Activated B cell treated with CpG ODN at 0.5 μM for 24 hours (primary cell): Measurements from ENCODE around the gene PATL2. TPM values are rescaled to one million over a fixed set of nuclear protein-coding genes. Genes with fewer than 3 reads are reported as not detected.
"Not testable (repeated sequence)": the region's sequence is repeated elsewhere in the genome, so short reads cannot be mapped to it uniquely, and the experiment has no call there.

Source experiments
- ATAC-seq: fragments of 200-7000 bp; cut with Tn5 transposase; one replicate; pipeline ENCODE4 v1.10.0; 2021; ENCODE audit warnings: low read depth, mild to moderate bottlenecking, moderate library complexity
- CTCF ChIA-PET: fragments of 350-600 bp; sonication (Branson Sonifier 250); formaldehyde crosslinking; loops from one replicate; lab custom pipeline; 2021; ENCODE audit warnings: antibody characterized with exemption; lab: Charles Lee
- POLR2A ChIA-PET: fragments of 350-600 bp; sonication (Branson Sonifier 250); formaldehyde crosslinking; loops from one replicate; lab custom pipeline; 2021; ENCODE audit warnings: antibody characterized with exemption; lab: Charles Lee
- DNase-seq: peaks from one replicate; pipeline ENCODE4 v3.0.0; 2022
- H3K27ac Mint-ChIP-seq: one replicate; pipeline ENCODE4 v1.8.0; 2020; ENCODE audit warnings: mixed read lengths
- H3K27me3 Mint-ChIP-seq: one replicate; pipeline ENCODE4 v1.8.0; 2021; ENCODE audit warnings: mixed read lengths
- H3K36me3 Mint-ChIP-seq: one replicate; pipeline ENCODE4 v1.8.0; 2021; ENCODE audit warnings: low read depth, mixed read lengths
- H3K4me1 Mint-ChIP-seq: one replicate; pipeline ENCODE4 v1.8.0; 2021; ENCODE audit warnings: mixed read lengths
- H3K4me3 Mint-ChIP-seq: one replicate; pipeline ENCODE4 v1.8.0; 2020; ENCODE audit warnings: mild to moderate bottlenecking, mixed read lengths
- H3K9me3 Mint-ChIP-seq: one replicate; pipeline ENCODE4 v1.8.0; 2020; ENCODE audit warnings: mixed read lengths
- intact Hi-C: fragments of 100-400 bp; cut with micrococcal nuclease; formaldehyde crosslinking; loops from one replicate; pipeline ENCODE4 v1.15.1; 2024
- total RNA-seq: library from RNA; stranded (reverse); gene quantifications from 2 replicates; pipeline ENCODE4 v1.2.3, GENCODE V29; 2022
- TF ChIP-seq, protein P1 (sequence below): fragments of 200-600 bp; IDR thresholded peaks from one replicate; pipeline ENCODE4 v1.8.0; 2022; ENCODE audit warnings: antibody characterized with exemption, mild to moderate bottlenecking

PATL2 gene
- total RNA-seq, 1 donor from 2014 or later = 27.2 TPM

DNA sequence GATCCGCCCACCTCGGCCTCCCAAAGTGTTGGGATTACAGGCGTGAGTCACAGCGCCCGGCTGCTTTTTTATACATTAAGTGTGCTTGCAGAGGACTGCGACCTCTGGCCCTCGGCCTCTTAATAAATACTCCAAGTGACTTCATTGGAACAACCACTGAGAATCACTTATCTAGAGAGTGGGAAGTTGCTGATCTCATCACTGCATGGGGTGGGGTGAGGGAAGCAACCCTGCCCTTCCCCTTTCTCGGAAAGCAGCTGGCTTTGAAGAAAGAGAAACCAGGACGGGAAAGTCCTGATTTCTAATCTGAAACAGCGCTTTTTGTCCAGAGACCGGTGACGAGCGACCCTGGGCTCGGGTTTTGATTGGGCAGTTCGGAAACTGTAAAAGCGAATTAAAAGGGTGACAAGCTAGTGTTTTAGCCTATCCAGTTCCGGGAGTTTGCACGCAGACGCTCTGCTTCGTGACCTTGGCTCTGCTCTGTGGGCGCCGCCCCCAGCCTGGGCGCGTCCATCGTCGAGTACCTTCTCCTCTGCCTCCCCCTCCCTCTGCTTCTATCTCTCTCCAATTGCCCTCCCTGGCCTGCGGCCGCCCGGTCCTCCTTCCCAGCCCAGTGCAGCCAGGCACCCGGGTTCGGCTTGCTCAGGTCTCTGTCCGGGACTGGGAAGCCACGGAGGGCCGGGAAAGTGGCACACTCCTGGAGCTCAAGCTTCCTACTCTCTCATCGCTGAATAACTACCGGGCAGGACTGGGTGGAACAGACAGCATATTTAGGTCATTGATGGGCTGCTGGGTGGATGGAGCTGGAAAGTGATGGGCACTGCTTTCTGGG is 17.7 kb upstream of the PATL2 start:
- TF ChIP-seq, protein P1, sequence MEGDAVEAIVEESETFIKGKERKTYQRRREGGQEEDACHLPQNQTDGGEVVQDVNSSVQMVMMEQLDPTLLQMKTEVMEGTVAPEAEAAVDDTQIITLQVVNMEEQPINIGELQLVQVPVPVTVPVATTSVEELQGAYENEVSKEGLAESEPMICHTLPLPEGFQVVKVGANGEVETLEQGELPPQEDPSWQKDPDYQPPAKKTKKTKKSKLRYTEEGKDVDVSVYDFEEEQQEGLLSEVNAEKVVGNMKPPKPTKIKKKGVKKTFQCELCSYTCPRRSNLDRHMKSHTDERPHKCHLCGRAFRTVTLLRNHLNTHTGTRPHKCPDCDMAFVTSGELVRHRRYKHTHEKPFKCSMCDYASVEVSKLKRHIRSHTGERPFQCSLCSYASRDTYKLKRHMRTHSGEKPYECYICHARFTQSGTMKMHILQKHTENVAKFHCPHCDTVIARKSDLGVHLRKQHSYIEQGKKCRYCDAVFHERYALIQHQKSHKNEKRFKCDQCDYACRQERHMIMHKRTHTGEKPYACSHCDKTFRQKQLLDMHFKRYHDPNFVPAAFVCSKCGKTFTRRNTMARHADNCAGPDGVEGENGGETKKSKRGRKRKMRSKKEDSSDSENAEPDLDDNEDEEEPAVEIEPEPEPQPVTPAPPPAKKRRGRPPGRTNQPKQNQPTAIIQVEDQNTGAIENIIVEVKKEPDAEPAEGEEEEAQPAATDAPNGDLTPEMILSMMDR = no peak
- peak overlapping the region; percentile 100 for H3K27ac Mint-ChIP-seq
- ChIA-PET POLR2A (interaction anchor here (0.6 to 24.4 kb wide), 24 partner anchors 0 to 1618 kb away, joined by 3 to 2387 read pairs (median 6); partner anchors contain the start of genes B2M, EIF3J, PATL2 and SPG11), CTCF (interaction anchor here (1.0 to 5.9 kb wide), 6 partner anchors 8 to 65 kb away, joined by 3 to 96 read pairs (median 13); partner anchors contain the start of genes B2M, PATL2 and SPG11)
- peak; percentile 74 for ATAC-seq
- peak overlapping the region; percentile 99 for H3K4me3 Mint-ChIP-seq
- H3K27me3 Mint-ChIP-seq = no peaks in the 10 kb centered on the region
- no peaks in the 10 kb centered on the region for H3K9me3 Mint-ChIP-seq
- intact Hi-C loops = loop anchor here (1.0 to 5.0 kb wide), 8 partner anchors 9 to 674 kb away; partner anchors contain the start of genes B2M, EIF3J, PATL2 and SPG11
- peaks cover 75% of the 10 kb centered on the region for H3K4me1 Mint-ChIP-seq
- peak; percentile 86 for DNase-seq
- H3K36me3 Mint-ChIP-seq = peaks cover 20% of the 10 kb centered on the region

- not testable (repeated sequence) for DNase-seq, ATAC-seq, H3K9me3 Mint-ChIP-seq, H3K27me3 Mint-ChIP-seq
- ChIA-PET CTCF (interaction anchor here (1.0 to 5.9 kb wide), 6 partner anchors 8 to 65 kb away, joined by 3 to 96 read pairs (median 12); partner anchors contain the start of genes B2M, PATL2 and SPG11), POLR2A (interaction anchor here (0.6 to 24.4 kb wide), 17 partner anchors 1 to 1617 kb away, joined by 3 to 2387 read pairs (median 7); partner anchors contain the start of genes B2M, PATL2, SPG11 and TRIM69)
- intact Hi-C loops = loop anchor here (1.0 to 5.0 kb wide), 7 partner anchors 9 to 674 kb away; partner anchors contain the start of genes B2M, EIF3J, PATL2 and SPG11
- Mint-ChIP-seq H3K36me3 (peaks cover 20% of the 10 kb centered on the region), H3K27ac (peak overlapping the region; percentile 100), H3K4me3 (peak overlapping the region; percentile 99), H3K4me1 (peaks cover 77% of the 10 kb centered on the region)
Measured at GRCh38 chr15:44728232-44728575, 17.1 kb upstream of the PATL2 start.

- H3K27ac Mint-ChIP-seq = peak overlapping the region; percentile 100
- no peak for DNase-seq
- peaks cover 20% of the 10 kb centered on the region for H3K36me3 Mint-ChIP-seq
- no peaks in the 10 kb centered on the region for H3K9me3 Mint-ChIP-seq
- CTCF ChIA-PET = interaction anchor here (0.5 to 5.9 kb wide), 5 partner anchors 9 to 64 kb away, joined by 3 to 96 read pairs (median 24); partner anchors contain the start of genes B2M, PATL2, SPG11 and TRIM69
- no peaks in the 10 kb centered on the region for H3K27me3 Mint-ChIP-seq
- peaks cover 79% of the 10 kb centered on the region for H3K4me1 Mint-ChIP-seq
- intact Hi-C loops = loop anchor here (1.0 to 5.0 kb wide), 8 partner anchors 8 to 951 kb away; partner anchors contain the start of genes B2M, EIF3J, ELL3 and PATL2
- H3K4me3 Mint-ChIP-seq = peak overlapping the region; percentile 55
- TF ChIP-seq, protein P1 = no peak
- POLR2A ChIA-PET = interaction anchor here (0.7 to 24.4 kb wide), 15 partner anchors 1 to 937 kb away, joined by 3 to 2387 read pairs (median 7); partner anchors contain the start of genes B2M, EIF3J, PATL2 and SPG11
- ATAC-seq = no peak
Measured at GRCh38 chr15:44727485-44728231, 16.5 kb upstream of the PATL2 start.

DNA sequence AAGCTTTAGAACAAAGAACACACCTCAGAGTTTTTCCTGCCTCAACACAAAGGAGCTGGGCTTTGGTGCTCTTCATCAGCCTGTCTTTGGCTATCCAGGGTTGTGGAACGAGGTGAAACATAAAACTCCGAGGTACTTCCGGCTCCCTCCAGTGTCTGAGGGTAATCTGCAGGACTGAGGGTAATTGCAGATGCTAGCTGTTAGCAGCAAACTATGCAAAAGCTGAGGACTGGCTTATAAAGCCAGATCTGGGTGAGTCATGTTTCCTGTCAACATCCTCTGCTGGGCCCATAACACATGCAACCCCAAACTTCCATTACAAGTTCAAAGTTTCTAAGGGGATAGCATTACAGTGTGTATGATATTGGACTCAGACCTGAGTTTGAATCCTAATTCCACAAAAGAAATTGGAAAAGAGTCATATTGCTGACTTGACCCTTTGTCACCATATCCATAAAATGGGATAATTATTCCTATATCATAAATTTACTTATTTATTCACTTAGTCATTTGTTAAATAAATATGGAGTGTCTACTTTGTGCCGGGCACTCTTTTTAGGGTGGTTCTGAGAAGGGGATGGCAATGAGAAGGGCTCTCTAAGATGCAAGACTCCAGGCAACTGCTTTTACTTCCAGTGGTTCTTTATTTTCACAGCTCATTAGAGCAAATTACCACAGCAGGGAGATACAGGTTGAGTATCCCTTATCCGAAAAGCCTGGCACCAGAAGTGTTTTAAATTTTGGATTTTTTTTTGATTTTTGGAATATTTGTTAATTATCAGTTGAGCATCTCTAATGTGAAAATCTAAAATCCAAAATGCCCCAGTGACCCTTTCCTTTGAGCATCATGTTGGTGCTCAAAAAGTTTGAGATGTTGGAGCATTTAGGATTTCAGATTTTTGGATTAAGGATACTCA is 15.7 kb upstream of the PATL2 start:
- no peaks in the 10 kb centered on the region for H3K9me3 Mint-ChIP-seq
- no peak for DNase-seq
- ChIA-PET CTCF (interaction anchor here (0.5 to 5.9 kb wide), 7 partner anchors 8 to 63 kb away, joined by 3 to 96 read pairs (median 21); partner anchors contain the start of genes B2M, PATL2, SPG11 and TRIM69), POLR2A (interaction anchor here (0.6 to 24.4 kb wide), 15 partner anchors 2 to 190 kb away, joined by 3 to 2387 read pairs (median 3); partner anchors contain the start of genes B2M, EIF3J, PATL2 and SPG11)
- peaks cover 78% of the 10 kb centered on the region for H3K4me1 Mint-ChIP-seq
- no peaks in the 10 kb centered on the region for H3K27me3 Mint-ChIP-seq
- intact Hi-C loops = loop anchor here (2.0 to 5.0 kb wide), 3 partner anchors 475 to 950 kb away; partner anchors contain the start of gene ELL3
- H3K4me3 Mint-ChIP-seq = peak overlapping the region; percentile 88
- H3K27ac Mint-ChIP-seq = peak overlapping the region; percentile 100
- H3K36me3 Mint-ChIP-seq = peaks cover 12% of the 10 kb centered on the region
- TF ChIP-seq, protein P1 = no peak
- ATAC-seq = peak; percentile 45
